Measurements from ENCODE around the gene SMIM41. TPM values are rescaled to one million over a fixed set of nuclear protein-coding genes. Genes with fewer than 3 reads are reported as not detected.

The SMIM41 gene
- total RNA-seq, 1 donor: 0.27 TPM

DNA sequence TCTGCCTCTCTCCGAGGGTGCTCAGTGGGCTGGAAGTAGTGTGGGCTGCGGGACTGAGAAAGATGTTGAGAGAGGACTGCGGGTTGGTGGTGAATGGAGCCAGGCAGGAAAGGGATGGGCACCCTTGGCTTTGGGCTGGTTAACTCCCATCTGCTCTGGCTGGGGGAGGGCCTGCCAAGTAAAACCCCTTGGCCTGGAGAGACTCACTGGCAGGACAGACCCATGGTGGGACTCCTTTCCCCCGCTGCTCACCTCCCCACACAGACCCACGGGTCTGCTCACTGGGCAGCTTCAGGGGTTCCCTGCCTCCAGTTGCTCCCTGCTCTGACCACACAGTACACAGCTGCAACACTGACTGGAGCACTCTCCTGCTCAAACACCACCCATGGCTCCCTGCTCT is 58.2 kb downstream of the SMIM41 start:
- no peak for TF ChIP-seq CTCF (IDR thresholded peaks at IDR 0.05; ENCODE audit: insufficient read depth, low read length)
- DNase-seq (ENCODE audit: low read depth): no peak

DNA sequence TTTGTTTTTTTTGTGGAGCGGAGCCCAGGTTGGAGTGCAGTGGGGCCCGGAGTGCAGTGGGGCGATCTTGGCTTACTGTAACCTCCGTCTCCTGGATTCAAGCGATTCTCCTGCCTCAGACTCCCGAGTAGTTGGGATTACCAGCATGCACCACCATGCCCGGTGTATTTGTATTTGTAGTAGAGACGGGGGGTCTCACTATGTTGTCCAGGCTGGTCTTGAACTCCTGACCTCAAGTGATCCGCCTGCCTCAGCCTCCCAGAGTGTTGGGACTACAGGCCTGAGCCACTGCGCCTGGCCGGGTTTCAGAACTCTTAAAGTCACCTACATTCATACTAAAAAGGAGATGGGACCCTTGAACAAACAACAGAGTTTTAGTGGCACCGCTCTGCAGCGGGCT is 59.6 kb downstream of the SMIM41 start:
- no peak for DNase-seq (ENCODE audit: low read depth)
- no peak for TF ChIP-seq CTCF (IDR thresholded peaks at IDR 0.05; ENCODE audit: insufficient read depth, low read length)
- H3K4me3 ChIP-seq (ENCODE audit: low read depth, low read length): no peak overlapping the region

More for the DNA sequence above, 58.2 kb downstream of the SMIM41 start:
- no peak overlapping the region for H3K4me3 ChIP-seq (ENCODE audit: low read depth, low read length)

- no peak overlapping the region for H3K4me3 ChIP-seq (ENCODE audit: low read depth, low read length)
- no peak for DNase-seq (ENCODE audit: low read depth)
- peak; percentile 74 for TF ChIP-seq CTCF (IDR thresholded peaks at IDR 0.05; ENCODE audit: insufficient read depth, low read length)
Measured at GRCh38 chr12:52139579-52140062, 60.1 kb downstream of the SMIM41 start.

- H3K4me3 ChIP-seq (ENCODE audit: low read depth, low read length): no peak overlapping the region
- DNase-seq (ENCODE audit: low read depth): no peak
- TF ChIP-seq CTCF (IDR thresholded peaks at IDR 0.05; ENCODE audit: insufficient read depth, low read length): no peak
Measured at GRCh38 chr12:52141306-52141705, 61.8 kb downstream of the SMIM41 start.

DNA sequence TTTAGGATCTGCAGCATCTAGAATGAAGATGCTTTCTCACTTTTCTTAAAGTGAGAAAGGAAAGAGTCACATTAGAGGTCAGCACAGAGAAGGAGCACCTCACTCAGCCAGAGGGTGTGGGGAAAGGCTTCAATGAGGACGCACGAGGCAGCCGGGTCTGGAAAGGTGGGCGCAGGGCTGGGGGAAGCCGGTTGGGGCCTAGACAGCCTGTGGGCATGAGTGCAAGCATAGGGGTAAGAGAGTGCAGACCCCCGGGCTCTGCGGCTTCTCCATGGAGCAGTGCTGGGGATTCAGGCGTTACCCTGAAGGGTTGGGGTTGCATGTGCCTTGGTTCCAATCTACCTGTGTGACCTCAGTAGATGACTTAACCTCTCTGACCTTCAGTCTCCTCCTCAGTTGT is 62.4 kb downstream of the SMIM41 start:
- no peak for DNase-seq (ENCODE audit: low read depth)
- no peak for TF ChIP-seq CTCF (IDR thresholded peaks at IDR 0.05; ENCODE audit: insufficient read depth, low read length)

DNA sequence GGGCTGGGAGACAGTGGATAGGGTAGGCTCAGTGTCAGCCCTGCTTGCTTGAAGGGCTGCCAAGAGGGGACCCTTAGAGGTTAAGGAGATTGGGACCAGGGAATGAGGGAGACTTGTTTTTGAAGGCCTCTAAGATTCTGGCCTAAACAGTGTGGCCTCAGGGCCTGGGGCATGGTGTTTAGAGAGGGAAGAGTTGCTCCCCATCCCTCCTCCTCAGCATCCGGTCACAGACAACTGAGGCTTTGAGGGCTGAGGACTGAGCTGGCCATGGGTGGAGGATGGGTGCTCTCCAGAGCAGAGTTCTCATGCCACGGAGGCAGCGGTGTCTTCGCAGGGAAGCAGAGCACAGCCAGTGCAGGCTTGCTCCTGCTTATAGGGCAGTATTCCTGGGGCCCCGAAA is 62.9 kb downstream of the SMIM41 start:
- no peak for DNase-seq (ENCODE audit: low read depth)
- H3K4me3 ChIP-seq (ENCODE audit: low read depth, low read length): no peak overlapping the region
- no peak for TF ChIP-seq CTCF (IDR thresholded peaks at IDR 0.05; ENCODE audit: insufficient read depth, low read length)

More for the DNA sequence above, 62.4 kb downstream of the SMIM41 start:
- H3K4me3 ChIP-seq (ENCODE audit: low read depth, low read length): no peak overlapping the region
